A673 (cell line): Measurements from ENCODE around the gene IL1RAPL1.

Experiments used
- EZH2 ChIP-seq: fragments of 200-600 bp; sonication (generic); IDR thresholded peaks from 2 replicates; pipeline ENCODE4 v1.6.1; 2017; ENCODE audit warnings: borderline replicate concordance, low read depth, mild to moderate bottlenecking, mixed read lengths, antibody characterized with exemption, low read length; ENCODE audit not compliant: poor library complexity, severe bottlenecking
- TF ChIP-seq, protein P1 (sequence below): fragments of 300-800, 200-600 bp; sonication (generic); conservative IDR thresholded peaks from 2 replicates; pipeline ENCODE4 v1.5.1; 2017; ENCODE audit warnings: low read depth, mild to moderate bottlenecking, antibody characterized with exemption, low read length, moderate library complexity, mixed read lengths

DNA sequence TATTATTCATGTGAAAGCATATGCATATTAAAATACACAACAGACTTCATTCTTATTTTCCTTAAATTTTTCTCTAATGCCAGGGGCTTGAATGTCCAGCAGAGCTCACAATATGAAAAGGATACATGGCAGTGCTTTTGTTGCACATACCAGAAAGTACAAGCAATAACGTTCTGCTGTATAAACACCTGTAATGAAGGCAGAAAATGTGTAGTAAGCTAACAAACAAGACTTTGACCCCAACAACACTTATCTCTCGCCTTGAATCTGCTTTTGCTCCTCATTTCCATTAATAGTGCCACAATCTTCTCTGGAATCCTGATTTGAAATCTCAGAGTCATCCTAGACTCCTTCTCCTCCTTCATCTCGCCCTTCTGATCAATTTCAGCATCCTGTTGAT lies 687.3 kb downstream of the IL1RAPL1 start:
- TF ChIP-seq, protein P1, sequence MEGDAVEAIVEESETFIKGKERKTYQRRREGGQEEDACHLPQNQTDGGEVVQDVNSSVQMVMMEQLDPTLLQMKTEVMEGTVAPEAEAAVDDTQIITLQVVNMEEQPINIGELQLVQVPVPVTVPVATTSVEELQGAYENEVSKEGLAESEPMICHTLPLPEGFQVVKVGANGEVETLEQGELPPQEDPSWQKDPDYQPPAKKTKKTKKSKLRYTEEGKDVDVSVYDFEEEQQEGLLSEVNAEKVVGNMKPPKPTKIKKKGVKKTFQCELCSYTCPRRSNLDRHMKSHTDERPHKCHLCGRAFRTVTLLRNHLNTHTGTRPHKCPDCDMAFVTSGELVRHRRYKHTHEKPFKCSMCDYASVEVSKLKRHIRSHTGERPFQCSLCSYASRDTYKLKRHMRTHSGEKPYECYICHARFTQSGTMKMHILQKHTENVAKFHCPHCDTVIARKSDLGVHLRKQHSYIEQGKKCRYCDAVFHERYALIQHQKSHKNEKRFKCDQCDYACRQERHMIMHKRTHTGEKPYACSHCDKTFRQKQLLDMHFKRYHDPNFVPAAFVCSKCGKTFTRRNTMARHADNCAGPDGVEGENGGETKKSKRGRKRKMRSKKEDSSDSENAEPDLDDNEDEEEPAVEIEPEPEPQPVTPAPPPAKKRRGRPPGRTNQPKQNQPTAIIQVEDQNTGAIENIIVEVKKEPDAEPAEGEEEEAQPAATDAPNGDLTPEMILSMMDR: no peak
- TF ChIP-seq EZH2: no peak
